Putamen (tissue), 1 donor: ENCODE results near the gene ABTB2.

ENCODE experiments used
- DNase-seq: peaks from one replicate; pipeline ENCODE4 v3.0.0-alpha.2; 2016; ENCODE audit warnings: low spot score

ABTB2 gene

GRCh38 chr11:34360046-34360445, 2.2 kb upstream of the ABTB2 start:
- DNase-seq: no peak

DNA sequence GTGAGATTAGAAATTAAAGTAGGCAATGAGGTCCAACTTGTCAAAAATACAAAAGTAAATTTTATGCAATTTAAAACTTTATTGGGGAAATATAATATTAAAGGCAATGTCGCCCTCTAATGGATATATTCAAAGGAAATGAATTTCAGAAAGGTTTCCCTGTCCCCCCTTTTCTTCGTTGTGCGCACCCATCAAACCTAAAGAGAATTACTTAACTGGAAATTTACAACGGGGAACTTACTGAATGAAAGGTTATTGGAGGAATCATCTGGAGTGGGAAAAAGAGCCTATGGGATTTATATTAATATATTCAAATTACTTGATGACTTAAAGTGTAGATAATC, 1.7 kb upstream of the ABTB2 start:
- no peak for DNase-seq

DNA sequence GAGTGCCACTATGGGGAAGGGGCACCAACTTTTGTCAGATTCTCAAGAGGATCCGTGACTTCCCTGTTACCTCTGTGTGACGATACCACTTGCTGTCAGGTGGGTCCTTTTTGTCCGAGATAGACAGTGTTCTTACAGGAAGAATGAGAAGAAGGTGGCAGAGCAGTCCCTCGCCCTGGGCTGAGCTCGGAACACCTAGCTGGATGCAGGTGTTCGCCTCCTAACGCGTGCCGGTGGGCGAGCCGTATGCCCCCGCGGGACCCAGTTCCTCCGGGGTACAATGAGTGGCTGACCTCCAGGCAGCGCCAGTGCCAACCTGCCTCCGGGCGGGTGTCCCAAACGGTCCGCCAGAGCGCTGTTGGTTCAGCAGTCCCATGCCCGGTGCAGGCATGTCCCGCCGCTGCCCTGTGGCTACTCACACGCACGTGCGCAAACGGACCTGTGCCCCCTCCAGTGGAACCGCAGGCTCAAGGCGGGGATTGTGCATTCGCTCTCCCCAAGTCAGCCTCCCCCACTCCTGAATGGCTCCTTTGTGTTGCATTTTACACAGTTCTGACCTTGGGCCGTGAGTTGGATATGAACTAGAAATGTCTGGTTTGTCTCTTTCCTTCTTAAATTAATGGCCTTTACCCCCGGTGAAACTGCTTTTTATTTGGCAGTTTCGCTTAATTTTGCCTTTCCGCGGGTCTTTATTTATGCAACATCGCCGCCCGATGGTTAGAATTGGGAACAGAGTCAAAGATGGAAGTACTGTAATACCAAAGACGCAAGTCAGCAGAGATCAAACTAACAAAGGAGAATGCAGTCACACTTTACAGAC, 1.1 kb upstream of the ABTB2 start:
- peak; percentile 85 for DNase-seq

DNA sequence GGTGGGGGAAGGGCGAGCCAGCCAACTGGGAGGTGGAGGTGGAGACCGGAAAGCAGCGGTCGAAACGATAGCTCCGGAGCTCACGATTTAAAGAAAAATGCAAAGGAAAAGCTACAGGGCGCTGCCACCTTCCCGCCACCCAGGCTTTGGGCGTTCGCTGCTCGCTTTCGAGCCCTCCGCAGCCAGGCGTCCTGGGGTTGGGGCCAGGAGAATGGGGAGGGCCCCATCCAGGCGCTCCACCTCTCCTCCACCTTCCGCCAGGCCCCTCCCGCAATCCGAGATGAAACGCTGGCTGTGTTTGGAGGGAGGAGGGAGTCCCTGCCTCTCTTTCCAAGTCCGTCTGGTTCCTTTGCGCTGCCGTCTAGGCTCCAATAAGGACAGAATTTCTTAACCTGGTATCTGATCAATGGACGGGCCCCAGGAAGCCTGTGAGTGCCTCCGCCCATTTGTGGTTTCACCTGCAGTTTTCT, 483 bp upstream of the ABTB2 start:
- DNase-seq: peak; percentile 48

- peak; percentile 21 for DNase-seq
Measured at GRCh38 chr11:34356913-34357700, 703 bp downstream of the ABTB2 start.

DNA sequence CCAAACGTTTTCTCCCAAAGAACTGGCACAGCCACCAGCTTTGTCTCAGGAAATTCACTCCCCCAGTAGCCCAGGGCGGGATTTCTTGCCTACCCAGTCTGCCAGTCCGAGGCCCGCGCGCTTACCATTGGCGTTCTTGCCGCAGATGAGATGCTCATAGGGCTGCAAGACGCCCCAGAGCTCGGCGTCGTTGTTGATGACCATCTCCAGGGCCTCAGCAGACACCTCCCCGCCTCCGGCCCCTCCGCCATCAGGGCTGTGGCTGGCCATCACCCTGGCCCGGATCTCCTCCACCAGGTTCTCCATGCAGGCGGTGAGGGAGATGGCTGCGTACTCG, 1.3 kb downstream of the ABTB2 start:
- no peak for DNase-seq

- no peak for DNase-seq
Measured at GRCh38 chr11:34356130-34356529, 1.7 kb downstream of the ABTB2 start.

DNA sequence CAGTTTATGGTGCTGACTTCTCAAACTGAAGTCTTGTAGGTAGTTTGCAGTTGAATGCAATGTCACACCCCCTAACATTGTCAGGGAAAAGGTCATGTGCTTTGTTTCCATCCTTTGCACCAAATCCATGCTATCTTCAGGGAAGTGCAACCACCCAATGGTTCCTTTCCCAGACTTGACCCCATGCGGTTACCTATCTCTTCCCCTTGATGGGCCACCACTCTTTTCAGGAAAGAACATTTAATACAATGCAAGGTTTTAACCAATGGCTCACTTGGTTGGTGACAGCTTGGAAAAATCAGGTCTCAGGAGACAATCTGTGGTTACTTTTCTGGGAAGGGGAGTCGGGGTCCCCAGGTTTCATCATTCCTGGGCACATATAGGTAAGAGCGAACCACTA, 2.1 kb downstream of the ABTB2 start:
- no peak for DNase-seq

DNA sequence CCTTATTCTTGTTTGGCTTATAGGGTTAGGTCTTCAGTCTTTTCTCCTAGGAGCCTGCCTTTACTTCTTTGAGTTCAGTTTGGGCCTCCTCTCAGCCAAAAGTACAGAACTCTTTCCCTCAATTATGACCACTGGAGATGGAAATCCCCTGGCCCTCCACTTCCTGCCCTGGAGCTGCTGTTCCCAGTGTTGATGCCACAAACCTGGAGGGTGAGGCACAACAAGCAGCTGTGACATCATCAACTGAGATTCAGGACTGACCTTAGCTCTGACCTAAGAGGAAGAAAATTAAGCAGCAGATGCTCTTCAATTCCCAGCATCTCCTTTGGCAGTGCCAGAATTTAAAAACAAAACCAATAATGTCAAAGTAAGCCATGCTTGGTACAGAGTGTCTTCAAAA, 3.0 kb downstream of the ABTB2 start:
- DNase-seq: no peak

- DNase-seq: no peak
Measured at GRCh38 chr11:34353881-34354280, 3.9 kb downstream of the ABTB2 start.

- DNase-seq: no peak
Measured at GRCh38 chr11:34351687-34352469, 5.9 kb downstream of the ABTB2 start.

- DNase-seq: no peak
Measured at GRCh38 chr11:34351051-34351450, 6.8 kb downstream of the ABTB2 start.

GRCh38 chr11:34349882-34350281, 7.9 kb downstream of the ABTB2 start:
- no peak for DNase-seq

DNA sequence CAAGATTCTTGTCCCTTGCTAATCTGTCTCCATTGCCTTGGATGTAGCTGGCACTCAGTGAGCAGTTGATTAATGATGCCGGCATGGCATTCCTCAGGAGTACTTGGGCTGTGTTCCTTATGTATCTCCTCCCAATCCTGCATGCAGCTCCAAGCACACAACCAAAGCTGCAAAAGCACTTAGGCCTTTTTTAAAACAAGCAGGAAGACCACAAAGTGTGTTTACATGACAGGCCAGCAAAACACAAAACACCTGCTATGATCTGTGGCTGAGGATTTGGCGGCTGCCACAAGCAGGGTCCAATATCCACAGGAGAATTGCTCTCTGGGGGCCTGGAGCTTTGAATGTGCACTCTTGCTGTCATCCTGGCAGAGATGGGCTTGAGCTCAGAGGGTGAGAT, 8.9 kb downstream of the ABTB2 start:
- DNase-seq: no peak

DNA sequence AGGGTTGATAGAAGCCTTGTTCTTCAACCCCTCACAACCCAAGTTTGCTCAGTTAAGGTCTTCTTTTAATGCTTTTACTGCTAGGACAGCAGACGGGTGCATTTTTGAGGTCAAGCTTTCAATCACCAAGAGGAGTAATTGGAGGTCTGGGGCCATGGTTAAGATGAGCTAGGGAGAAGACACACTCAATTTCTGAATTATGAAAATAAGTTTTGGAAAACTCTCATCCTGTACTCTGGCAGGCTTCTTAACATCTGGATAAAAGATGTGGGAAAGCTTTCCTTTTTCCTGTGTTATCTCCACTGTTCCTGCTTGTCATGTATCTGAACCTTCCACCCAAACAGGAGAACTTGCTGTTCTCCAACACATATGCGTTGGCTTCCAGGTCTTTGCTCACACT, 9.7 kb downstream of the ABTB2 start:
- no peak for DNase-seq

DNA sequence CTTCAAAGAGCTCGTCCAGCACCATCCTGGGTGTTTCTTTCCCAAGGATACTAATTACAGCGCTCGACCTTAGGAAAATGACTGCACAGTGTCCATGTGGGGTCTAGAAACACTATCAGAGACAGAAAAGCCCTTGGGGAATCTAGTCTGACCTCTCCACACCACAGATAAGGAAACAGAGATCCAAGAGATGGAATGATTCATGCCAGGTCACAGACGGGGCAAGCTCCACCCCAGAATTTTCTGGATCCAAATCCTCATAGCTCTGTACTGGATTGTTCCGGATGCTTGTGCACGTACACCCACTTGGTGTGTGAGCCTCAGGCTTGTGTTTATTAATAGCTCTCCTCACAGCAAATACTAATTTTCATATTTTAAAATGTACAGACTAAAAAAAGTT, 11.3 kb downstream of the ABTB2 start:
- peak; percentile 25 for DNase-seq

- peak; percentile 27 for DNase-seq
Measured at GRCh38 chr11:34345991-34346480, 11.8 kb downstream of the ABTB2 start.

GRCh38 chr11:34345540-34345876, 12.3 kb downstream of the ABTB2 start:
- DNase-seq: no peak

- DNase-seq: no peak
Measured at GRCh38 chr11:34344768-34345539, 12.9 kb downstream of the ABTB2 start.

DNA sequence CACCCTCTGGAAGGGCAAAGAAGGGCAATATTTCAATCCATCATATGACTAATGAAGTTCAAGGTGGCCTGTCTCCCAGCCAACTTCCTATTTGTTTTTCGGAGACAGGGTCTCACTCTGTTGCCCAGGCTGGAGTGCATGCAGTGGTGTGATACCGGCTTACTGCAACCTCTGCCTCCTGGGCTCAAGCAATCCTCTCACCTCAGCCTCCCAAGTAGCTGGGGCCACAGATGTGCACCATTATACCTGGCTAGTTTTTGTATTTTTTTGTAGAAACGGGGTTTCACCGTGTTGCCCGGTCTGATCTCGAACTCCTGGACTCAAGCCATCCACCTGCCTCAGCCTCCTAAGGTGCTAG, 13.4 kb downstream of the ABTB2 start:
- DNase-seq: no peak

DNA sequence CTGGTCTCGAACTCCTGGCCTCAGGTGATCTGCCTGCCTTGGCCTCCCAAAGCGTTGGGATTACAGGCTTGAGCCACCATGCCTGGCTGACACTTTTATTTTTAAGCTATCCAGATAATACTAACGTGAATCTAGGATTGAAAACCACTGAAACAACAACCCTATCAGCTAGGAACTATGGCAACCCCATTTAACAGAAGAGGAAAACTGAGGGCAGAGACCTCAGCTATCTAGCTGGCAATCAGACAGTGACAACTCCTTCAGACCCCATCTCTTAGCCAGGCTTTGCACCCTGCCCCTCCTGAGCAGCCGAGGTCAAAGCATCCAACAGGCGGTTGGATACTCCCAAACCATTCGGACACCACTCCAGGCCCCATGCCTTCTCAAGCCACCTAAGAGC, 14.1 kb downstream of the ABTB2 start:
- no peak for DNase-seq

DNA sequence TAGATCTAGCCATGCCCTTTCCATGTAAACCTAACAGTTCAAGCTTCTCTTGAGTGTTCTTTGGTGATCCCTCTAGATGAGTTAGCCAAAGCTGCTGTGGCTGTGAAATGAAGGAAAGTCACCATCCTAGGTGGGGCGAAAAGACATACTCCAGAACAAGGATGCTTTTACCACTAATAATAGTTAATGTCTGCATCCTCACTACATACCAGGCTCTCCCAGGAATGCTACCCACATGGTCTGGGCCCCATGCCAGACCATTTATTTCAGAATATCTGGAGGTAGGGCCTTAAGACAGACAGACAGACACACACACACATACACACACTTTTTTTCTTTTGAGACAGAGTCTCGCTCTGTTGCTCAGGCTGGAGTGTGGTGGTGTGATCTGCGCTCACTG, 14.7 kb downstream of the ABTB2 start:
- DNase-seq: no peak
